HL-60/S4 treated with phorbol 12-myristate 13-acetate at 8.2 ng/mL for 4 days and 3 days (cell line): Measurements from ENCODE around the gene CCDC85C.

Experiments used
- in situ Hi-C: fragments of 300-500 bp; cut with MboI; formaldehyde crosslinking; loops from 2 replicates; pipeline ENCODE4 v1.15.0; 2022; ENCODE audit warnings: low sequenced_read_pairs

Gene CCDC85C

GRCh38 chr14:99608591-99608990 lies 4.6 kb upstream of the CCDC85C start:
- in situ Hi-C loops: no loop called here

GRCh38 chr14:99606359-99606758 lies 2.4 kb upstream of the CCDC85C start:
- in situ Hi-C loops: no loop called here

GRCh38 chr14:99605299-99605961 lies 1.4 kb upstream of the CCDC85C start:
- in situ Hi-C loops: no loop called here

- in situ Hi-C loops: no loop called here
These were observed 825 bp upstream of the CCDC85C start for GRCh38 chr14:99604766-99605298.

- in situ Hi-C loops: no loop called here
These were observed 315 bp upstream of the CCDC85C start for GRCh38 chr14:99604278-99604765.

GRCh38 chr14:99602788-99603415 lies 1.1 kb downstream of the CCDC85C start:
- in situ Hi-C loops: no loop called here

- in situ Hi-C loops: no loop called here
These were observed 1.8 kb downstream of the CCDC85C start for GRCh38 chr14:99602054-99602787.

- in situ Hi-C loops: no loop called here
These were observed 2.6 kb downstream of the CCDC85C start for GRCh38 chr14:99601361-99601831.

GRCh38 chr14:99600232-99600888 lies 3.6 kb downstream of the CCDC85C start:
- in situ Hi-C loops: no loop called here

GRCh38 chr14:99599393-99599792 lies 4.6 kb downstream of the CCDC85C start:
- in situ Hi-C loops: no loop called here

- in situ Hi-C loops: no loop called here
These were observed 5.2 kb downstream of the CCDC85C start for GRCh38 chr14:99598774-99599173.

GRCh38 chr14:99597911-99598600 lies 6.0 kb downstream of the CCDC85C start:
- in situ Hi-C loops: no loop called here

GRCh38 chr14:99596772-99597171 lies 7.2 kb downstream of the CCDC85C start:
- in situ Hi-C loops: no loop called here

- in situ Hi-C loops: no loop called here
These were observed 7.9 kb downstream of the CCDC85C start for GRCh38 chr14:99596071-99596627.

- in situ Hi-C loops: no loop called here
These were observed 8.5 kb downstream of the CCDC85C start for GRCh38 chr14:99595524-99595923.

GRCh38 chr14:99595034-99595433 lies 9.0 kb downstream of the CCDC85C start:
- in situ Hi-C loops: no loop called here

- in situ Hi-C loops: no loop called here
These were observed 9.8 kb downstream of the CCDC85C start for GRCh38 chr14:99593971-99594841.

- in situ Hi-C loops: no loop called here
These were observed 10.9 kb downstream of the CCDC85C start for GRCh38 chr14:99592933-99593753.
